A549 (cell line): Measurements from ENCODE around the gene FOXO1.

Experiments
- NFE2L2 ChIP-seq: fragments of 150-350 bp; conservative IDR thresholded peaks from 2 replicates; pipeline ENCODE4 v1.6.1; 2014; ENCODE audit warnings: low read length
- TF ChIP-seq, protein P1 (sequence below): fragments of >200 bp; sonication (Bioruptor Twin); formaldehyde crosslinking; IDR thresholded peaks from 3 replicates; pipeline ENCODE4 v1.5.1; 2016

DNA sequence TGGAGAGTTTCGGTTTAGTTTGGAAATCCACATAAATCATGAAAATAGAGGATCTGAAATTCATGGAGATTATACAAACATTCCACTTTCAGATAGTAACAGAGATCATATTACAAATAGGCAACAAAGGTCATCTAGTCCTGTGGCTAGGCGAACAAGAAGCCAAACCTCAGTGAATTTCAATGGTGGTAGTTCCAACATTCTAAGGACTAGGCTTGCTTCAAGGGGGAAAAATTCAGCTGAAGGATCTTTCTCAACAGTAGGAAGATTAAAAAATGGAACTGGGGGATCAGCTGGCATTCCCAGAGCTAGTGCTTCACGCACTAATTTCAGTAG lies 47.0 kb downstream of the FOXO1 start:
- no peak for TF ChIP-seq NFE2L2
- TF ChIP-seq, protein P1, sequence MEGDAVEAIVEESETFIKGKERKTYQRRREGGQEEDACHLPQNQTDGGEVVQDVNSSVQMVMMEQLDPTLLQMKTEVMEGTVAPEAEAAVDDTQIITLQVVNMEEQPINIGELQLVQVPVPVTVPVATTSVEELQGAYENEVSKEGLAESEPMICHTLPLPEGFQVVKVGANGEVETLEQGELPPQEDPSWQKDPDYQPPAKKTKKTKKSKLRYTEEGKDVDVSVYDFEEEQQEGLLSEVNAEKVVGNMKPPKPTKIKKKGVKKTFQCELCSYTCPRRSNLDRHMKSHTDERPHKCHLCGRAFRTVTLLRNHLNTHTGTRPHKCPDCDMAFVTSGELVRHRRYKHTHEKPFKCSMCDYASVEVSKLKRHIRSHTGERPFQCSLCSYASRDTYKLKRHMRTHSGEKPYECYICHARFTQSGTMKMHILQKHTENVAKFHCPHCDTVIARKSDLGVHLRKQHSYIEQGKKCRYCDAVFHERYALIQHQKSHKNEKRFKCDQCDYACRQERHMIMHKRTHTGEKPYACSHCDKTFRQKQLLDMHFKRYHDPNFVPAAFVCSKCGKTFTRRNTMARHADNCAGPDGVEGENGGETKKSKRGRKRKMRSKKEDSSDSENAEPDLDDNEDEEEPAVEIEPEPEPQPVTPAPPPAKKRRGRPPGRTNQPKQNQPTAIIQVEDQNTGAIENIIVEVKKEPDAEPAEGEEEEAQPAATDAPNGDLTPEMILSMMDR: no peak
